OCI-LY7 (cell line): ENCODE measurements around the gene ATR. TPM values are rescaled to one million over a fixed set of nuclear protein-coding genes. Genes with fewer than 3 reads are reported as not detected.

Experiments
- BruUV-seq: library from RNA; stranded (reverse); fragments of 400-500 nt; replicated peaks from 2 replicates; lab custom pipeline; 2021; lab: Mats Ljungman, UMichigan
- CTCF ChIA-PET: fragments of 300-600 bp; sonication (Branson Sonifier 250); formaldehyde crosslinking; loops from one replicate; lab custom pipeline; 2022; ENCODE audit warnings: antibody characterized with exemption; ENCODE audit not compliant: unreplicated experiment; lab: Charles Lee
- POLR2A ChIA-PET: fragments of 300-600 bp; sonication (Branson Sonifier 250); formaldehyde crosslinking; loops from one replicate; lab custom pipeline; 2022; ENCODE audit warnings: antibody characterized with exemption; lab: Charles Lee
- DNase-seq: peaks from one replicate; pipeline ENCODE4 v3.0.0-alpha.2; 2015; ENCODE audit warnings: low spot score
- H2AFZ ChIP-seq: fragments of 200-600 bp; sonication (generic), shearing (Covaris generic); 2 replicates; pipeline ENCODE4 v1.6.1; 2014; ENCODE audit warnings: mild to moderate bottlenecking, antibody characterized with exemption, low read length, moderate library complexity
- H3K27ac ChIP-seq: fragments of 200-600 bp; sonication (generic); 2 replicates; pipeline ENCODE4 v1.5.1; 2014; ENCODE audit warnings: mixed run types, low read depth, mild to moderate bottlenecking, moderate library complexity, low read length, inconsistent platforms; ENCODE audit not compliant: poor library complexity, severe bottlenecking
- H3K36me3 ChIP-seq: fragments of 200-600 bp; sonication (generic); 2 replicates; pipeline ENCODE4 v1.6.1; 2014; ENCODE audit warnings: mild to moderate bottlenecking, antibody characterized with exemption, low read length, moderate library complexity, mixed read lengths; ENCODE audit not compliant: insufficient read depth
- H3K4me1 ChIP-seq: fragments of 200-600 bp; sonication (generic); 2 replicates; pipeline ENCODE4 v1.5.1; 2014; ENCODE audit warnings: mild to moderate bottlenecking, low read length; ENCODE audit not compliant: insufficient read depth, poor library complexity, severe bottlenecking
- H3K4me2 ChIP-seq: fragments of 200-600 bp; sonication (generic); 2 replicates; pipeline ENCODE4 v1.6.1; 2014; ENCODE audit warnings: mild to moderate bottlenecking, low read length
- H3K4me3 ChIP-seq: fragments of 200-600 bp; sonication (generic); 2 replicates; pipeline ENCODE4 v1.5.1; 2014; ENCODE audit warnings: mild to moderate bottlenecking, low read depth, low read length; ENCODE audit not compliant: poor library complexity, severe bottlenecking
- H3K79me2 ChIP-seq: fragments of 200-600 bp; sonication (generic); 2 replicates; pipeline ENCODE4 v1.6.1; 2016; ENCODE audit warnings: low read depth, mild to moderate bottlenecking, low read length, moderate library complexity, mixed read lengths; ENCODE audit not compliant: insufficient read depth
- H3K9me2 ChIP-seq: fragments of 200-600 bp; sonication (generic); 2 replicates; pipeline ENCODE4 v1.6.1; 2016; ENCODE audit warnings: mild to moderate bottlenecking, low read length, mixed read lengths; ENCODE audit not compliant: insufficient read depth
- H3K9me3 ChIP-seq: fragments of 200-600 bp; sonication (generic); 2 replicates; pipeline ENCODE4 v1.6.1; 2014; ENCODE audit warnings: mild to moderate bottlenecking, mixed run types, low read length, mixed read lengths
- H4K20me1 ChIP-seq: fragments of 200-600 bp; sonication (generic); 2 replicates; pipeline ENCODE4 v1.6.1; 2014; ENCODE audit warnings: mild to moderate bottlenecking, antibody characterized with exemption, low read length, moderate library complexity, mixed read lengths; ENCODE audit not compliant: insufficient read depth
- CTCF ChIP-seq: fragments of 200-600 bp; sonication (generic); conservative IDR thresholded peaks from 2 replicates; pipeline ENCODE4 v1.5.1; 2014; ENCODE audit warnings: mild to moderate bottlenecking, antibody characterized with exemption, low read length, moderate library complexity, mixed read lengths
- EZH2phosphoT487 ChIP-seq: fragments of 200-600 bp; sonication (generic); IDR thresholded peaks from 2 replicates; pipeline ENCODE4 v1.6.1; 2018; ENCODE audit warnings: low read depth, borderline replicate concordance, mild to moderate bottlenecking, mixed run types, antibody characterized with exemption, low read length, moderate library complexity, mixed read lengths
- intact Hi-C: fragments of 100-400 bp; cut with micrococcal nuclease; formaldehyde crosslinking; loops from one replicate; pipeline ENCODE4 v1.10.0; 2022; ENCODE audit not compliant: unreplicated experiment
- total RNA-seq, 2 experiments: library from RNA; depleted of rRNA in 1 of 2; stranded (reverse); fragments of >200 nt in 1 of 2; shearing (Covaris generic) in 1 of 2; gene quantifications; 2 replicates each; pipeline ENCODE4 v1.2.3, GENCODE V29; 2014 to 2022

The ATR gene
- total RNA-seq, 2 experiments from 2014 or later, result 27.1 to 49.5 TPM

GRCh38 chr3:142450189-142450588 is 128.3 kb downstream of the ATR start:
- TF ChIP-seq EZH2phosphoT487, result no peak
- no peak for TF ChIP-seq CTCF
- intact Hi-C loops, result no loop called here
- no TSS peak for BruUV-seq
- Histone ChIP-seq H3K4me3 (no peak overlapping the region), H3K36me3 (peaks cover 54% of the 10 kb centered on the region), H4K20me1 (peaks cover 9% of the 10 kb centered on the region; the same call in 1 of the 2 replicates), H2AFZ (no peak overlapping the region), H3K9me3 (no peaks in the 10 kb centered on the region), H3K4me1 (peaks cover 23% of the 10 kb centered on the region), H3K79me2 (peaks cover 28% of the 10 kb centered on the region), H3K4me2 (no peak overlapping the region), H3K9me2 (no peaks in the 10 kb centered on the region), H3K27ac (no peak overlapping the region)
- POLR2A ChIA-PET, result interaction anchor here (1.6 kb wide), 1 partner anchor 16 kb away, joined by 5 read pairs; no protein-coding TSS in a partner anchor
- no peak for DNase-seq
- CTCF ChIA-PET, result no interaction called here

- Histone ChIP-seq H2AFZ (peak within 1 kb of the TSS; percentile 96), H3K79me2 (peaks cover 48% of the 10 kb centered on the region), H3K36me3 (peaks cover 47% of the 10 kb centered on the region), H3K4me1 (peaks cover 24% of the 10 kb centered on the region), H3K27ac (peak within 1 kb of the TSS; percentile 65), H3K4me3 (peak within 1 kb of the TSS; percentile 87), H3K9me2 (no peaks in the 10 kb centered on the region), H4K20me1 (peaks cover 9% of the 10 kb centered on the region; the same call in 1 of the 2 replicates), H3K4me2 (peak within 1 kb of the TSS; percentile 91), H3K9me3 (no peaks in the 10 kb centered on the region)
- TF ChIP-seq EZH2phosphoT487, result no peak
- TF ChIP-seq CTCF, result no peak
- DNase-seq, result peak; percentile 93
- BruUV-seq, result TSS peak; percentile 94
- ChIA-PET CTCF (no interaction called here), POLR2A (interaction anchor here (0.6 to 1.4 kb wide), 6 partner anchors 16 to 653 kb away, joined by 3 to 4 read pairs (median 3); no protein-coding TSS in a partner anchor)
- intact Hi-C loops, result loop anchor here (5.0 kb wide), 2 partner anchors 221 to 711 kb away; partner anchors contain the start of genes GK5 and RNF7
Measured at GRCh38 chr3:142447852-142448823, 130.4 kb downstream of the ATR start, which contains the start of gene XRN1. TSS of gene XRN1 (minus strand) at chr3:142448037. CDS start at chr3:142447944, 93 bp downstream.
